SJCRH30 (cell line): Measurements from ENCODE around the gene TASOR2. TPM values are rescaled to one million over a fixed set of nuclear protein-coding genes. Genes with fewer than 3 reads are reported as not detected.

Experiments
- DNase-seq, 2 experiments: peaks; one replicate each; pipeline ENCODE4 v3.0.0-alpha.2; 2015 to 2020
- H3K27ac ChIP-seq: fragments of 250-450 bp; sonication (Bioruptor Pico); 2 replicates; pipeline ENCODE4 v1.5.1; 2020; ENCODE audit warnings: mild to moderate bottlenecking, moderate library complexity
- H3K27me3 ChIP-seq: fragments of 250-450 bp; sonication (Bioruptor Pico); 2 replicates; pipeline ENCODE4 v1.5.1; 2020; ENCODE audit warnings: mild to moderate bottlenecking, moderate library complexity
- H3K36me3 ChIP-seq: fragments of 250-450 bp; sonication (Bioruptor Pico); 2 replicates; pipeline ENCODE4 v1.5.1; 2020; ENCODE audit warnings: mild to moderate bottlenecking, moderate library complexity
- H3K4me1 ChIP-seq: fragments of 250-450 bp; sonication (Bioruptor Pico); 2 replicates; pipeline ENCODE4 v1.5.1; 2020; ENCODE audit warnings: mild to moderate bottlenecking, moderate library complexity
- H3K4me3 ChIP-seq: fragments of 250-450 bp; sonication (Bioruptor Pico); 2 replicates; pipeline ENCODE4 v1.5.1; 2020; ENCODE audit warnings: mild to moderate bottlenecking, moderate library complexity
- H3K9me3 ChIP-seq: fragments of 250-450 bp; sonication (Bioruptor Pico); replicated peaks from 2 replicates; pipeline ENCODE4 v1.5.1; 2020; ENCODE audit warnings: mild to moderate bottlenecking, moderate library complexity
- total RNA-seq: library from RNA; depleted of rRNA; stranded (reverse); fragments of >200 nt; shearing (Covaris generic); gene quantifications from 2 replicates; pipeline ENCODE4 v1.2.3, GENCODE V29; 2014

The TASOR2 gene
- total RNA-seq, 1 experiment from 2014 or later: 73.8 TPM

GRCh38 chr10:5663692-5664427 lies 20.8 kb upstream of the TASOR2 start:
- no peaks in the 10 kb centered on the region for H3K36me3 ChIP-seq
- H3K4me3 ChIP-seq: no peak overlapping the region
- no peak for DNase-seq
- peaks cover 2% of the 10 kb centered on the region; the same call in 1 of the 2 replicates for H3K4me1 ChIP-seq
- no peak overlapping the region for H3K27ac ChIP-seq
- no peaks in the 10 kb centered on the region for H3K27me3 ChIP-seq
- no peaks in the 10 kb centered on the region for H3K9me3 ChIP-seq

GRCh38 chr10:5665373-5666007 lies 19.1 kb upstream of the TASOR2 start:
- H3K27me3 ChIP-seq: no peaks in the 10 kb centered on the region
- H3K4me1 ChIP-seq: peaks cover 2% of the 10 kb centered on the region; the same call in 1 of the 2 replicates
- H3K9me3 ChIP-seq: no peaks in the 10 kb centered on the region
- no peak for DNase-seq
- peak overlapping the region; percentile 60 for H3K4me3 ChIP-seq
- H3K36me3 ChIP-seq: no peaks in the 10 kb centered on the region
- H3K27ac ChIP-seq: no peak overlapping the region

GRCh38 chr10:5666008-5666840 lies 18.4 kb upstream of the TASOR2 start, which contains the start of gene ASB13:
TSS of gene ASB13 (minus strand) at chr10:5666595. CDS start at chr10:5666551, 44 bp downstream.
- Histone ChIP-seq H3K27me3 (no peaks in the 10 kb centered on the region), H3K4me3 (peak within 1 kb of the TSS; percentile 60), H3K4me1 (peaks cover 2% of the 10 kb centered on the region; the same call in 1 of the 2 replicates), H3K27ac (no peak within 1 kb of the TSS), H3K36me3 (no peaks in the 10 kb centered on the region), H3K9me3 (no peaks in the 10 kb centered on the region)
- DNase-seq: peak; percentile 53

GRCh38 chr10:5666841-5667630 lies 17.6 kb upstream of the TASOR2 start:
- no peak for DNase-seq
- peak overlapping the region; percentile 60 for H3K4me3 ChIP-seq
- no peak overlapping the region for H3K27ac ChIP-seq
- no peaks in the 10 kb centered on the region for H3K36me3 ChIP-seq
- H3K9me3 ChIP-seq: no peaks in the 10 kb centered on the region
- no peaks in the 10 kb centered on the region for H3K27me3 ChIP-seq
- peaks cover 2% of the 10 kb centered on the region; the same call in 1 of the 2 replicates for H3K4me1 ChIP-seq

GRCh38 chr10:5668429-5668828 lies 16.2 kb upstream of the TASOR2 start:
- Histone ChIP-seq H3K9me3 (no peaks in the 10 kb centered on the region), H3K4me1 (peaks cover 2% of the 10 kb centered on the region; the same call in 1 of the 2 replicates), H3K27me3 (no peaks in the 10 kb centered on the region), H3K4me3 (no peak overlapping the region), H3K36me3 (no peaks in the 10 kb centered on the region), H3K27ac (no peak overlapping the region)
- DNase-seq: no peak

- DNase-seq: no peak
- H3K4me1 ChIP-seq: peaks cover 2% of the 10 kb centered on the region; the same call in 1 of the 2 replicates
- H3K4me3 ChIP-seq: no peak overlapping the region
- no peaks in the 10 kb centered on the region for H3K27me3 ChIP-seq
- H3K27ac ChIP-seq: no peak overlapping the region
- H3K9me3 ChIP-seq: no peaks in the 10 kb centered on the region
- no peaks in the 10 kb centered on the region for H3K36me3 ChIP-seq
Measured at GRCh38 chr10:5669604-5670003, 15.0 kb upstream of the TASOR2 start.

GRCh38 chr10:5670662-5671375 lies 13.8 kb upstream of the TASOR2 start:
- H3K4me1 ChIP-seq: peaks cover 2% of the 10 kb centered on the region; the same call in 1 of the 2 replicates
- no peaks in the 10 kb centered on the region for H3K27me3 ChIP-seq
- H3K27ac ChIP-seq: no peak overlapping the region
- no peaks in the 10 kb centered on the region for H3K9me3 ChIP-seq
- no peaks in the 10 kb centered on the region for H3K36me3 ChIP-seq
- no peak for DNase-seq
- no peak overlapping the region for H3K4me3 ChIP-seq

- DNase-seq: no peak
Measured at GRCh38 chr10:5678397-5679036, 6.1 kb upstream of the TASOR2 start.

GRCh38 chr10:5679037-5679435 lies 5.6 kb upstream of the TASOR2 start:
- Histone ChIP-seq H3K9me3 (no peaks in the 10 kb centered on the region), H3K27me3 (no peaks in the 10 kb centered on the region)

More at GRCh38 chr10:5678397-5679036, 6.1 kb upstream of the TASOR2 start:
- no peaks in the 10 kb centered on the region for H3K27me3 ChIP-seq
- no peaks in the 10 kb centered on the region for H3K4me1 ChIP-seq
- no peak overlapping the region for H3K4me3 ChIP-seq
- no peaks in the 10 kb centered on the region for H3K36me3 ChIP-seq
- H3K27ac ChIP-seq: no peak overlapping the region
- no peaks in the 10 kb centered on the region for H3K9me3 ChIP-seq

GRCh38 chr10:5679606-5680005 lies 5.0 kb upstream of the TASOR2 start:
- Histone ChIP-seq H3K4me3 (no peak overlapping the region), H3K27ac (no peak overlapping the region), H3K36me3 (no peaks in the 10 kb centered on the region), H3K4me1 (0 out of 2 replicates have a peak, but pooled peaks cover 2% of the 10 kb centered on the region), H3K27me3 (no peaks in the 10 kb centered on the region), H3K9me3 (no peaks in the 10 kb centered on the region)
- no peak for DNase-seq

More at GRCh38 chr10:5679037-5679435, 5.6 kb upstream of the TASOR2 start:
- Histone ChIP-seq H3K4me1 (0 out of 2 replicates have a peak, but pooled peaks cover under 1% of the 10 kb centered on the region), H3K36me3 (no peaks in the 10 kb centered on the region), H3K27ac (no peak overlapping the region), H3K4me3 (no peak overlapping the region)
- DNase-seq: no peak

GRCh38 chr10:5681930-5682329 lies 2.7 kb upstream of the TASOR2 start:
- Histone ChIP-seq H3K4me3 (no peak overlapping the region), H3K9me3 (no peaks in the 10 kb centered on the region), H3K27ac (no peak overlapping the region), H3K4me1 (0 out of 2 replicates have a peak, but pooled peaks cover 2% of the 10 kb centered on the region), H3K36me3 (no peaks in the 10 kb centered on the region), H3K27me3 (no peaks in the 10 kb centered on the region)
- no peak for DNase-seq

GRCh38 chr10:5683065-5683464 lies 1.6 kb upstream of the TASOR2 start:
- H3K4me3 ChIP-seq: no peak overlapping the region
- no peak overlapping the region for H3K27ac ChIP-seq
- no peaks in the 10 kb centered on the region for H3K27me3 ChIP-seq
- 0 out of 2 replicates have a peak, but pooled peaks cover 2% of the 10 kb centered on the region for H3K4me1 ChIP-seq
- no peak for DNase-seq
- H3K36me3 ChIP-seq: no peaks in the 10 kb centered on the region
- no peaks in the 10 kb centered on the region for H3K9me3 ChIP-seq
